GM19193 (cell line): ENCODE measurements around the gene TNK2.

ENCODE experiments used
- POLR2A ChIP-seq: IDR thresholded peaks from 4 replicates; pipeline ENCODE4 v1.6.1; 2011; ENCODE audit not compliant: insufficient read depth, insufficient read length; ENCODE audit errors: extremely low read depth

Gene TNK2

DNA sequence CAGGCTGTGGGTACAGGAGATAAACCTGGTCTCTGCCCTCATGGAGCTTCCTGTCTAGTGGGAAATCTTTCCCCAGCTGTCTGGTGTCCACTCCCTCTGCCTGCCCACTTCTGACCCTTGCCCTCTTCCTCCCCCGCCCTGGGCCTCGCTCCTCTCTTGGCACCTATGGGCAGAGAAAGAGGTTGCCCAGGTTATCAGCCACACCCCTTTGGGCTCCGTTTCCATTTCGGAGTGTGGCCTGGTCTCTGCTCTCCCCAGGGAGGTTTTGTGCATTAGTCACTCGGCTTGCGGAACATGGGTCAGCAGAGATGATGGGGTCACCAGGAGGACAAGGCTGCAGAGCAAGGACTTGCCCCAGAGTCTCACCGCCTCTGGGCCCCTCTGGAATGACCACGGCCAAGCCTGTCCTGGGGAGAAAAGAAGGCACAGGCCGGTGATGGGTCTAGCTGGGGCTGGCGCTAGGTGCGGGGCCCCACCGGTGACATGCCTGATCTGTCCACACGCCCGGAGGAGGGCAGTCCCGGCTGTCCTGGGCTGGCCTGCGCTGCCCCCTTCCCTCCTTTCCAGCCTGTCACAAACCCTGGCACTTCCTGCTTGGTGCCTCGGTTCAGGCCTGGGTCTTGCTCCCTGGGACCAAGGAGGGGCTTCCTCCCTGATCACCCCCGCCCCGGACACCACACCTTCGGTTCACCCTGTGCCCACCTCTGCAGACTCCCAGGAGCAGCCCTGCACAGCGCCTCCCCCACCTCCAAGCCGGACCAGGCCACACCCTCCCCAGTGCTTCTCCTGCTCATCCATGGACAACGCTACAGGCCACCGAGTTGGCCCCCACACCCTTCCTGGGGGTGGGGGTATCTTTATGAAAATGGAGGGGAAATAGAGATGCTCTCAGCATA is 61.0 kb downstream of the TNK2 start:
- no peak for TF ChIP-seq POLR2A

DNA sequence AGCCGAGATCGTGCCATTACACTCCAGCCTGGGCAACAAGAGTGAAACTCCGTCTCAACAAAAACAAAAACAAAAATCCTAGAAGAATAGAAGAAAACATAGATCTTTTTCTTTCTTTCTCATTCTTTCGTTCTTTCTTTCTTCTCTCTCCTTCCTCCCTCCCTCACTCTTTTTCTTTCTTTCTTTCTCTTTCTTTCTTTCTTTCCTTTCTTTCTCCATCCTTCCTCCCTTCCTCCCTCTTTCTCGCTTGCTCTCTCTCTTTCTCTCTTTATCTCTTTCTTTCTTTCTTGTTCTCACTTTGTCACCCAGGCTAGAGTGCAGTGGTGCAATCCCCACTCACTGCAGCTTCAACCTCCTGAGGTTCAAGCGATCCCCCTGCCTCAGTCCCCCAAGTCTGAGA is 62.9 kb downstream of the TNK2 start:
- no peak for TF ChIP-seq POLR2A

DNA sequence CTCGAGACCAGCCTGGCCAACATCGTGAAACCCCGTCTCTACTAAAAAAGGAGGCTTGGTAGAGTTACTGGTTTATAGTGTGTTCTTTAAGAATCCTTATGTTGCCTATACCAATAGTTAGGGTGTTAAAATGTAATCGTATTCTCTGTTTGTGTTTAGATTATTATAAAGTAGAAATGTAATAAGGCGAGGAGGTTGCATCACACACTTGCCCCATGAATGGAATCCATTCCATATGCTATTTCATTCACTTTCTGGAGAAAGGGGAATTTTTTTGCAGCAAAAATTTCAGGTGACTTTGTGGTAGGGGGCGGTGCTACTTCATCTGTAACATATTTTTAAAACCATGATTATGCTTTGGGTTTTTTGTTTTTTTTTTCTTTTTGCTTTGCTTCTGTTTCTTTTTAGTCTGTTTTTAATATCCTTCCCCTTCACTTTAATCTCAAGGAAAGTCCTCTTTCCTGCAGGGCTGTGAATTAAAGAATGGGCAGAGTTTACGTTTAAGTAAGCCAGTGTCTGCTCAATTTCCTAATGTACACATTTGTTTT is 63.6 kb downstream of the TNK2 start:
- TF ChIP-seq POLR2A, result no peak

DNA sequence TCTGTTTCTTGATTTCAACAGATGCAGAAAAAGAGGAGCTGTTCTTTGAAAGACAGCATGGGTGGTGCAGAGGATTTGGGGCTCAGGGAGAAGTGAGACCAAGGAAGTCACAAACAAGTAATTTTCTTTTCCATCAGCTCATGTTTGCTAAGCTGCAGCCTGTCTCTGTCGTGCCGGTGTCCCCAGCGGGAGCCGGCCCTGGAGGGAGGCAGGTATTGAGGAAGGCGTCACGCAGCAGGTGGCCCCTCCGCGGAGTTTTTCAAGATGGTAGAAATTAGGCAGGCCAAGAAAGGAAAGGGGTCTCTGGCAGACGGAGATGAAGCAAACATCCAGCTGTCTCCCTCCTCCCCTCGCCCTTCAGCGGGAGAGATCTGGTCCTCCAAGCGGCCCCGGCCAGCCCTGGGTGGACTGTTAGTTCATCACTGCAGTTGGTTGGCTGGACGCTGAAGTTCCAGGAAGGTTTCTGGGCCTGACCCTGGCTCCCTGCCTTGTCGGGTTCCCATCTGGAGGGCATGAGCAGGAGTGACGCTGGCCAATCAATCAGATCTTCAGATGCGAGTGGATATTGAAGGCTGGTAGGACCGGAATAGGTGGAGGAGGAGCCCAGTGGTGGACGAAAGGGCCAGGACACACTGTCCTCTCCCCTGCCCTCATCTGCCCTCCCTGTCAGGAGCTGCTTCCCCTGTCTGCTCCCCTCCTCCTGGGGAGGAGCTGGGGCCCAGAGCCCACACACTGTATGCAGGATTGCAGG is 68.9 kb downstream of the TNK2 start:
- TF ChIP-seq POLR2A, result no peak

DNA sequence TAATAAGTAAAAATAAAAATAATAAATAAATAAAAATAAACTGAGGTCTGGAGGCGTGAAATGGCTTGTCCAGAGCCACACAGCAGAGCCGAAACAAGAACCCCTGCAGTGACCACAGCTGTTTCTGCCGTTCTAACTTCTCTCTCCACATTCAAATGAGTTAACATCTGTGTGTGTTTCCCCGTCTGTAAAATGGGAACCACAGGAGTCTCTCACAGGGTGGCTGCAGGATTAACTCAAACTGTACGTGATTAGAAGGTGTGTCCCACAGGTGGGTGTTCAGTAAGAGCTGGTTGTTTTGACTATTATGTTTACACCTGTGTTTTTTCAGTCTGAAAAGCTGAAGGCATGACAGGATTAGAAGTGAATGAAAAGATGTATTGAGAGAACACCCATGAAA is 69.6 kb downstream of the TNK2 start:
- TF ChIP-seq POLR2A, result no peak

DNA sequence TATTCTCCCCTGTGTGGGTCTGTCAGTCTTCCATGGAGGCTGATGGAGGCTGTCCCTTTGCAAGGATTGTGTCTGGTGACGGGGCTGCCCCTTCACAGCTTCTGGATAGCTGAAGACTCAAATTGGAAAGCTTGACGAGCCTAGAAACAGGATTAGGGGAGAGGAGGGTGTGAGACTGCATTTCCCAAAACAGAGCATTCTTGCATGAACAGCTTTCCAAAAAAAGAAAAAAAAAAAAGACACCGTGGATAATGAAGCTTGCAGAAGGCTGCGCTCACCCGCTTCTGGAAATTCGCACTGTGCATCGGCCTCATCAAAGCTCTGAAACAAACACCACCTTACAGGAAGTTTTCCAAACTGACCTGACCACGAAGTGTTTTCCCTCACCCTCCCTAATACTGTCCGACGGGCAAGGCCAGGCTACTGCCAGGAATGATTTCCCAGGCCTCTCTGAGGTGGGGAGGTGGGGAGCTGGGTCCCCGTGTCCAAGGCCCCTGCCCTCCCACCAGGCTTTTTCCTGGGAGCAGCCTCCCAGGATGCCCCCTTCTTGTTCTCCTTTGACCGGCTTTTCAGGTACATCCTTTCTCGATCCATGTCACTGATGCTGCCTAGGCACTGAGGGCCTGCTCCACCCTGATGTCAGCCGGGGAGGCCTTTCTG is 71.7 kb downstream of the TNK2 start:
- no peak for TF ChIP-seq POLR2A

DNA sequence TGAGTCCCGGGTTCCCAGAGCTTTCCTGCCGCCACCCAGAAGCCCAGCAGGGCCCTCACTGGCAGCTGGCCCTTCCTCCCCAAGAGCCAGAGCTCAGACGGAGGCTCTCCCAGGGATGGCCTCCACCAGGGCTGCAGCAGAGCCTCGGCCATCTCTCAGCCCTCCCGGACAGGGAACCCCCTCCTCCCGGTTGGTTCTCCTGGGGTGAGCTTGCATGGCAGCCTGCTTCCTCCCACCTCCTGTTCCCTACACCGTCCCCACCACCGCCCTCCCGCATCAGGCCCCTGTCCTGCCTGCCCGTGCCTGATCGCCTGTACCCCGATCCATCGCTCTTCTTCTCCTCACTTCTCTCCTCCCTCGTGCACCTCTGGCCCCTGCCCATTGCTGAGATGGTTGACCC is 72.6 kb downstream of the TNK2 start:
- TF ChIP-seq POLR2A, result no peak

DNA sequence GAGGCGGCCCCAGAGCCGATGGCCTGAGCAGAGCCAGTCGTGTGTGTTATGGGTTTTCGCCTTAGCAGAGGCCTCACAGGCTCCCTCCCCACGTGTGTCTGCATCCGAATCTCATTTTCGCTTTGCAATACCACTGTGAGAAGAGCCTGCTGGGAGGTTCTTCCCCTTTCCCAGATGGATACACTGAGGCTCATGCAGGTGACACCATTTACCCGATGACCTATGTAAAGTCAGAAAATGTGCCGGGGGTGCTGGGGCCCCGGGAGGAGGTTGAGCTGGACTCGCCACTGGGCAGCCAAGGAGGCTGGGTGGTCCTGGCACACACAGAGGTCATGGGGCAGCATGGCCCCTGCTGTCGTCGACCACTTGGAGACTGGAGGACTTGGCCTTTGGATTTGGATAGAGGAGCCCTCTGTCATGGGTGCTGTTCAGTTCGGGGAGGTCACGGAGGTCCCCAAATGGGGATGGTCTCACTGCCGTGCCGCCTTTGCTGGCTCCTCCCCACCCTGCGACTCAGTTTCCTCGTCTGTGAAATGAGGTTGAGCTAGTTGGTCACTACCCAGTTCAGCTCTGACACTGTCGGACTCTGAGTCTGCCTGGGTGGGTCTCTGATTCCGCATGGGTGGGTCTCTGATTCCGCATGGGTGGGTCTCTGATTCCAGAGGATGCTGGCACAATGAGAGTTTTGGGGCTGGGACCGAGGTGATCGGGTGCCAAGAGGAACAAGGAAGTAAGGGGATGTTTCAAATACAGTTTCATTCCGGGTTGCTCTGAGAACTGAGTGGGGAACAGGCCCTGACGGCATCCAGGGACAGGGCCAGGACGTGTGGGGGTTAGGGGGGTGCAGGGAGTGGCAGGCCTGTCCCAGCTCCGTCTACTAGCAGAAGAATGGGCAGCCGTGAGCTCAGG is 73.4 kb downstream of the TNK2 start:
- TF ChIP-seq POLR2A, result no peak

DNA sequence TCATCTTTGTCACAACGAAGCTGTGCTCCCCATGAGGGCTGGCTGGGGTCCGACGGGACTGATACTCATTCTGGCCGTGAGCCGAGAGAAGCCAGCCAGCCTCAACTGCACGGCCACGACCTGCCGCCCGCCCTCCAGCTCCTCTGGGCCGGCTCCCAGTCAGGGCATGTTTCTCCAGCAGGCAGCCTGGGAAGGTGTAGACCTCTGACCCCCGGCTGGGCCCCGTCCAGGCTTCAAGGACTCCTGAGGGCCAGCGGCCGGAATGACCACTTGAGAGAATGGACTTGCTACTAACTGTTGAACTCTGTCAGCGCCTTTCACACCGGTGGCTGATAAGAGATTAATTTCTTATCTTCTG is 78.5 kb downstream of the TNK2 start:
- no peak for TF ChIP-seq POLR2A

DNA sequence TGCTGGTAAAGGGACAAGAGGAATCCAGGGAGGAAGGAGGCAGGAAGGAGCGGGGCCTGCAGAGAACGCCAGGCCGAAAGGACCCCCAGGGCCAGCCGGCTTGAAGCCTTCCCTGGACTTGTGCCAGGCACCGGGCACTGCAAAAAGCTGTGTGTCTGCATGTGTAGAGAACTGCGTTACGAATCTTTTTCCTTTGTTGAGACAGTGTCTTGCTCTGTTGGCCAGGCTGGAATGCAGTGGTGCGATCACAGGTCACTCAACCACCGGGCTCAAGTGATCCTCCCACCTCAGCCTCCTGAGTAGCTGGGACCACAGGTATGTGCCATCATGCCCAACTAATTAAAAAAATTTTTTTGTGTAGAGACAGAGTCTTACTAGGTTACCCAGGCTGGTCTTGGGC is 79.6 kb downstream of the TNK2 start:
- no peak for TF ChIP-seq POLR2A

DNA sequence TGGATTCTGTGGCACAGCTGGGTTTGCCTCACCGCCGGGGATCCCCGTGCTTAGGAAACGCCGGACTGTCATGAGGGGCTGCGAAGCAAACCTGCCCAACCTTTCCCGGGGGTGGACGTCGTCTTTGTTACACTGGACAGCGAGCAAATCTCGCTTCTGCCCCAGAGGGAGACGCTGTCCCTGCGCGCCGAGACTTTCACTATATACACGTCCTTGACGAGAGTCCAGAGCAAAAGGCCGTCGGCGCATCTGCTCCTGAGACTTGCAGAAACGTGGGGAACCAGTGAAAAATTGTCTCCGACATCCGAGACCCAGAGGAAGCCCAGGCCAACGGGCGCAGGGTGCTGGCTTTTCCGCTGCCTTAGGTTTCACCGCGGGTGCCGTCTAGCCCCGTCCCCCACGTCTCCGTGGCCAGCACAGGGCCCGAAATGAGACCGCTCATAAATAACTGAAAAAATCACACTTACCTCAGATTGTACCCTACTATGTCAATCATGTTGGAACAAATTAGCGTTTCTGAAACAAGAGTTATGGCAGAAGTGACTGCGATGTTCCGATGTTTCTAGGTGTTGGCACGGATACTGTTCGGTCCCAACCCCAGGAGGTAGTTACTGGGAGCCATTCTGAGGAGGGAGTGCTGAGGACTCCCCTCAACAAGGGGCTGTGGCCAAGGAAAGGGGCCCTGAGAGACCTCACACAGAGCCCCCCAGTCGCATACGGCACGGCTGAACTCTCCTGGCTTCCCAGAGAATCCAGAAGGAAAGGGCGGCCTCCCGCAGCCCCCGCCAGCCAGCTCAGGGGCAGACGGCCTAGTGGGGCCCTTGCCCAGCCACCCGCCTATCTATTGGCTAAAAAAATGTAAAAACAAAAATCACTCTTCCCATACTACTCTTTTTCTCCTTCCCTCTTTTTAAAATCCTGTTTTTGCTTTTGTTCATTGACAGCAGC is 82.2 kb downstream of the TNK2 start:
- no peak for TF ChIP-seq POLR2A

DNA sequence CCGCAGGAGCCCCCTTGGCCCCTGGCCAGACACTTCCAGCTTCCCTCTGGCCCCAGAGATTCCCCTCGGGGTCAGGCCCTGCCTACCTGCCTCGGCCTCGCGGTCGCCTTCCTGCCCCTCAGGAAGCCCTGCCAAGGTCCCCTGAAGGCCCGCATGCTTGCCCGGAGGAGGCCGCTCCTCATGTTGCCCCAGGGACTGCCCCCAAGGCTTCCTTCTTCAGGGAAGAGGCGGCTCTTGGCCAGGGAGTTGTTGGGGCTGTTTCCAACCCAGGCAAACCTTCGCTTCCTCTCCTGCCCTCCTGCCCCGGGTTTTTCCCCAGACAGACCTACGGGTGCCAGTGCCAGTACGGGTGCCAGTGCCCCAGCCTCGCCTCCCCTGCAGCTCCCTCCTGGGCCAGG is 83.2 kb downstream of the TNK2 start:
- TF ChIP-seq POLR2A, result no peak

DNA sequence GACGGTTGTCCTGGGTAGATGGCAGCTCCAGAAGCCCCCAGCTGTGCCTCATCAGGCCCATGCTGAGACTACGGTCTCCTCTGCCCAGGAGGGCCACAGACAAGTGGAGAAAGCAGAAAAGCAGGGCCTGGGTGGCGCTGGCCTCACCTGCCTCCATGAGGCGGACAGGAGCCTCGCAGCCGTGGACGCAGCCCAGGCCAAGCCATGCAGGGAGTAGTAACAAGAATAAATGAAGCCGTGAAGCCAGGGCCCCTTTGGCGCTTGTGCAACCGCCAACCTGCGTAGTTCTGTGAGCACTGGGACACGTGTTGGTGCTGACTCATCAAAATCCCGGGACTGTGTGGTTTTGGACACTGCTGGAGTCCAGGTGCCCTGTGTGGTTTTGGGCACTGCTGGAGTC is 84.4 kb downstream of the TNK2 start:
- no peak for TF ChIP-seq POLR2A
